GM23338 (cell line): Measurements from ENCODE around the gene KCNAB1. TPM values are rescaled to one million over a fixed set of nuclear protein-coding genes. Genes with fewer than 3 reads are reported as not detected.

ENCODE experiments used
- ATAC-seq: fragments of 200-7000 bp; cut with Tn5 transposase; 3 replicates; pipeline ENCODE4 v1.9.1; 2020
- DNase-seq: peaks from one replicate; pipeline ENCODE4 v3.0.0-alpha.2; 2015; ENCODE audit warnings: low spot score
- H2AFZ ChIP-seq: fragments of 200-600 bp; sonication (generic); 2 replicates; pipeline ENCODE4 v1.8.0; 2016; ENCODE audit warnings: antibody characterized with exemption, mild to moderate bottlenecking, moderate library complexity
- H3F3A ChIP-seq: fragments of 200-600 bp; sonication (generic); replicated peaks from 2 replicates; pipeline ENCODE4 v1.8.0; 2017; ENCODE audit warnings: antibody characterized with exemption, mixed run types, low read depth
- H3K27ac ChIP-seq: fragments of 200-600 bp; sonication (generic); 2 replicates; pipeline ENCODE4 v1.6.1; 2016; ENCODE audit warnings: low read depth
- H3K27me3 ChIP-seq: fragments of 200-600 bp; sonication (generic); 2 replicates; pipeline ENCODE4 v1.8.0; 2016; ENCODE audit warnings: mild to moderate bottlenecking, mixed run types, moderate library complexity; ENCODE audit not compliant: insufficient read depth
- H3K36me3 ChIP-seq: fragments of 200-600 bp; sonication (generic); 2 replicates; pipeline ENCODE4 v1.8.0; 2016; ENCODE audit warnings: mild to moderate bottlenecking; ENCODE audit not compliant: insufficient read depth
- H3K4me1 ChIP-seq: fragments of 200-600 bp; sonication (generic); 2 replicates; pipeline ENCODE4 v1.8.0; 2016; ENCODE audit warnings: mild to moderate bottlenecking, moderate library complexity; ENCODE audit not compliant: insufficient read depth
- H3K4me2 ChIP-seq: fragments of 200-600 bp; sonication (generic); 2 replicates; pipeline ENCODE4 v1.7.1; 2017; ENCODE audit warnings: mixed run types
- H3K4me3 ChIP-seq: fragments of 200-600 bp; sonication (generic); 2 replicates; pipeline ENCODE4 v1.6.1; 2016; ENCODE audit warnings: mixed run types
- H3K79me2 ChIP-seq: fragments of 200-600 bp; sonication (generic); replicated peaks from 2 replicates; pipeline ENCODE4 v1.8.0; 2017; ENCODE audit warnings: mild to moderate bottlenecking; ENCODE audit not compliant: insufficient read depth
- H3K9me2 ChIP-seq: fragments of 200-600 bp; sonication (generic); 2 replicates; pipeline ENCODE4 v1.8.0; 2017; ENCODE audit not compliant: insufficient read depth
- H4K20me1 ChIP-seq: fragments of 200-600 bp; sonication (generic); replicated peaks from 2 replicates; pipeline ENCODE4 v1.8.0; 2017; ENCODE audit warnings: mild to moderate bottlenecking; ENCODE audit not compliant: insufficient read depth
- H3K27ac Mint-ChIP-seq: 2 replicates; pipeline ENCODE4 v1.8.0; 2020; ENCODE audit warnings: inconsistent platforms, mild to moderate bottlenecking, moderate library complexity, mixed read lengths
- H3K27me3 Mint-ChIP-seq: 3 replicates; pipeline ENCODE4 v1.8.0; 2022; ENCODE audit warnings: low read depth, mild to moderate bottlenecking, moderate library complexity, mixed read lengths, inconsistent platforms; ENCODE audit not compliant: insufficient read depth, poor library complexity
- H3K36me3 Mint-ChIP-seq: 3 replicates; pipeline ENCODE4 v1.8.0; 2021; ENCODE audit warnings: low read depth, mild to moderate bottlenecking, inconsistent platforms, moderate library complexity, mixed read lengths
- H3K4me1 Mint-ChIP-seq: 3 replicates; pipeline ENCODE4 v1.8.0; 2020; ENCODE audit warnings: mild to moderate bottlenecking, inconsistent platforms, mixed read lengths
- H3K4me3 Mint-ChIP-seq: 3 replicates; pipeline ENCODE4 v1.8.0; 2021; ENCODE audit warnings: moderate library complexity, mild to moderate bottlenecking, inconsistent platforms, mixed read lengths
- H3K9me3 Mint-ChIP-seq: 3 replicates; pipeline ENCODE4 v1.8.0; 2020; ENCODE audit warnings: moderate library complexity, mild to moderate bottlenecking, inconsistent platforms, mixed read lengths
- CREB1 ChIP-seq: fragments of 250-450 bp; sonication (Bioruptor Pico); IDR thresholded peaks from 2 replicates; pipeline ENCODE4 v1.5.0; 2020; ENCODE audit warnings: low read depth, mild to moderate bottlenecking, moderate library complexity
- EZH2 ChIP-seq: fragments of 200-600 bp; sonication (generic); IDR thresholded peaks from one replicate; pipeline ENCODE4 v1.8.0; 2017; ENCODE audit warnings: antibody characterized with exemption, mild to moderate bottlenecking, low read depth; ENCODE audit not compliant: unreplicated experiment
- EZH2phosphoT487 ChIP-seq: fragments of 200-600 bp; sonication (generic); IDR thresholded peaks from one replicate; pipeline ENCODE4 v1.8.1; 2018; ENCODE audit warnings: antibody characterized with exemption; ENCODE audit not compliant: unreplicated experiment
- JUNB ChIP-seq: IDR thresholded peaks from one replicate; pipeline ENCODE4 v1.6.1; 2016; ENCODE audit warnings: antibody characterized with exemption; ENCODE audit not compliant: unreplicated experiment
- NANOG ChIP-seq: IDR thresholded peaks from 2 replicates; pipeline ENCODE4 v1.6.1; 2016; ENCODE audit warnings: antibody characterized with exemption, borderline replicate concordance
- POLR2AphosphoS5 ChIP-seq: IDR thresholded peaks from 2 replicates; pipeline ENCODE4 v1.6.1; 2016; ENCODE audit warnings: antibody characterized with exemption, low read depth
- STAT1 ChIP-seq: IDR thresholded peaks from one replicate; pipeline ENCODE4 v1.6.1; 2016; ENCODE audit warnings: antibody characterized with exemption; ENCODE audit not compliant: unreplicated experiment
- ZNF114 ChIP-seq: fragments of 250-450 bp; sonication (Bioruptor Pico); IDR thresholded peaks from 2 replicates; pipeline ENCODE4 v1.5.0; 2020; ENCODE audit warnings: mild to moderate bottlenecking, moderate library complexity
- ZNF331 ChIP-seq: fragments of 250-450 bp; sonication (Bioruptor Pico); IDR thresholded peaks from 2 replicates; pipeline ENCODE4 v1.5.0; 2020; ENCODE audit warnings: low read depth, mild to moderate bottlenecking, moderate library complexity
- polyA plus RNA-seq: library from polyadenylated mRNA; unstranded; fragments of >200 nt; fragmentation: Nextera tagmentation; extraction: Ambion mirVana; gene quantifications from 2 replicates; pipeline ENCODE4 v1.2.1, GENCODE V29; 2016
- total RNA-seq: library from RNA; depleted of rRNA; stranded (reverse); fragments of >200 nt; shearing (Covaris generic); gene quantifications from 2 replicates; pipeline ENCODE4 v1.2.3, GENCODE V29; 2014
- TF ChIP-seq, protein P1 (sequence below), 2 experiments: fragments of 200-600 bp in 1 of 2; sonication (generic) in 1 of 2; conservative IDR thresholded peaks; 2 replicates each; pipeline versions ENCODE4 v1.5.1 to v1.6.1; 2016 to 2017; ENCODE audit warnings: antibody characterized with exemption in 2 of 2, low read depth in 2 of 2, mild to moderate bottlenecking in 2 of 2, moderate library complexity in 1 of 2
- TF ChIP-seq, protein P2 (sequence below): IDR thresholded peaks from 2 replicates; pipeline ENCODE4 v1.6.1; 2016; ENCODE audit warnings: antibody characterized with exemption
- TF ChIP-seq, protein P3 (sequence below): fragments of 250-450 bp; sonication (Bioruptor Pico); IDR thresholded peaks from 2 replicates; pipeline ENCODE4 v1.5.0; 2020; ENCODE audit warnings: mild to moderate bottlenecking, moderate library complexity
- TF ChIP-seq, protein P4 (sequence below): IDR thresholded peaks from one replicate; pipeline ENCODE4 v1.6.1; 2018; ENCODE audit warnings: antibody characterized with exemption; ENCODE audit not compliant: unreplicated experiment

Gene KCNAB1
- total and polyA plus RNA-seq, 2 experiments from 2014 or later: 0.69 to 2.6 TPM

DNA sequence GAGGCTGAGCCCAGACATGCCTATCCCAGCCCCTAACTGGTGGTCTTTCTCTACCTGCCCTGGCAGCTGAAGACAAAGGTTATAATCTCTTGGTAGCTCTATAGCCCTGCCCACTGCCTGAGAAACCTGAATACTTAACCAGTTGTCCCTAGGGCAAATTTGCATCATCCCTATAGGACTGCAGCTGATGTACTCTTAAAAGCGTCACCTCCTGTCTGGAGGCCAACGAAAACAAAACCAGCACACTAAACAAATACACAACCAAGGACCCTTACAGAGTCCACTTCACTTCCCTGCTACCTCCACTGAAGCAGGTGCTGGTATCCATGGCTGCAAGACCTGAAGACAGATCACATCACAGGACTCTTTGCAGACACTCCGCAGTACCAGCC lies 98.0 kb downstream of the KCNAB1 start:
- no peak for ATAC-seq

More for the DNA sequence above, 98.0 kb downstream of the KCNAB1 start:
- no peak for DNase-seq
- H3K9me2 ChIP-seq: peaks cover 6% of the 10 kb centered on the region; the same call in 1 of the 2 replicates
- H3K4me3 Mint-ChIP-seq: no peak overlapping the region
- no peaks in the 10 kb centered on the region for H3K27me3 ChIP-seq
- H3K27ac ChIP-seq: no peak overlapping the region
- H4K20me1 ChIP-seq: no peaks in the 10 kb centered on the region
- H3K4me1 Mint-ChIP-seq: peaks cover 5% of the 10 kb centered on the region; the same call in 2 of the 3 replicates
- TF ChIP-seq, protein P1, sequence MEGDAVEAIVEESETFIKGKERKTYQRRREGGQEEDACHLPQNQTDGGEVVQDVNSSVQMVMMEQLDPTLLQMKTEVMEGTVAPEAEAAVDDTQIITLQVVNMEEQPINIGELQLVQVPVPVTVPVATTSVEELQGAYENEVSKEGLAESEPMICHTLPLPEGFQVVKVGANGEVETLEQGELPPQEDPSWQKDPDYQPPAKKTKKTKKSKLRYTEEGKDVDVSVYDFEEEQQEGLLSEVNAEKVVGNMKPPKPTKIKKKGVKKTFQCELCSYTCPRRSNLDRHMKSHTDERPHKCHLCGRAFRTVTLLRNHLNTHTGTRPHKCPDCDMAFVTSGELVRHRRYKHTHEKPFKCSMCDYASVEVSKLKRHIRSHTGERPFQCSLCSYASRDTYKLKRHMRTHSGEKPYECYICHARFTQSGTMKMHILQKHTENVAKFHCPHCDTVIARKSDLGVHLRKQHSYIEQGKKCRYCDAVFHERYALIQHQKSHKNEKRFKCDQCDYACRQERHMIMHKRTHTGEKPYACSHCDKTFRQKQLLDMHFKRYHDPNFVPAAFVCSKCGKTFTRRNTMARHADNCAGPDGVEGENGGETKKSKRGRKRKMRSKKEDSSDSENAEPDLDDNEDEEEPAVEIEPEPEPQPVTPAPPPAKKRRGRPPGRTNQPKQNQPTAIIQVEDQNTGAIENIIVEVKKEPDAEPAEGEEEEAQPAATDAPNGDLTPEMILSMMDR (conservative IDR thresholded peaks at IDR 0.05; ENCODE audit: low read depth in 2 of 2): no peak
- TF ChIP-seq EZH2phosphoT487: no peak
- no peak for TF ChIP-seq POLR2AphosphoS5
- no peak for TF ChIP-seq CREB1
- TF ChIP-seq ZNF331 (CRISPR knock-in tag): no peak
- no peak for TF ChIP-seq ZNF114 (CRISPR knock-in tag)
- TF ChIP-seq EZH2: no peak
- TF ChIP-seq STAT1: no peak
- no peak for TF ChIP-seq JUNB
- TF ChIP-seq, protein P2, sequence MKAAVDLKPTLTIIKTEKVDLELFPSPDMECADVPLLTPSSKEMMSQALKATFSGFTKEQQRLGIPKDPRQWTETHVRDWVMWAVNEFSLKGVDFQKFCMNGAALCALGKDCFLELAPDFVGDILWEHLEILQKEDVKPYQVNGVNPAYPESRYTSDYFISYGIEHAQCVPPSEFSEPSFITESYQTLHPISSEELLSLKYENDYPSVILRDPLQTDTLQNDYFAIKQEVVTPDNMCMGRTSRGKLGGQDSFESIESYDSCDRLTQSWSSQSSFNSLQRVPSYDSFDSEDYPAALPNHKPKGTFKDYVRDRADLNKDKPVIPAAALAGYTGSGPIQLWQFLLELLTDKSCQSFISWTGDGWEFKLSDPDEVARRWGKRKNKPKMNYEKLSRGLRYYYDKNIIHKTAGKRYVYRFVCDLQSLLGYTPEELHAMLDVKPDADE: no peak
- TF ChIP-seq, protein P3, sequence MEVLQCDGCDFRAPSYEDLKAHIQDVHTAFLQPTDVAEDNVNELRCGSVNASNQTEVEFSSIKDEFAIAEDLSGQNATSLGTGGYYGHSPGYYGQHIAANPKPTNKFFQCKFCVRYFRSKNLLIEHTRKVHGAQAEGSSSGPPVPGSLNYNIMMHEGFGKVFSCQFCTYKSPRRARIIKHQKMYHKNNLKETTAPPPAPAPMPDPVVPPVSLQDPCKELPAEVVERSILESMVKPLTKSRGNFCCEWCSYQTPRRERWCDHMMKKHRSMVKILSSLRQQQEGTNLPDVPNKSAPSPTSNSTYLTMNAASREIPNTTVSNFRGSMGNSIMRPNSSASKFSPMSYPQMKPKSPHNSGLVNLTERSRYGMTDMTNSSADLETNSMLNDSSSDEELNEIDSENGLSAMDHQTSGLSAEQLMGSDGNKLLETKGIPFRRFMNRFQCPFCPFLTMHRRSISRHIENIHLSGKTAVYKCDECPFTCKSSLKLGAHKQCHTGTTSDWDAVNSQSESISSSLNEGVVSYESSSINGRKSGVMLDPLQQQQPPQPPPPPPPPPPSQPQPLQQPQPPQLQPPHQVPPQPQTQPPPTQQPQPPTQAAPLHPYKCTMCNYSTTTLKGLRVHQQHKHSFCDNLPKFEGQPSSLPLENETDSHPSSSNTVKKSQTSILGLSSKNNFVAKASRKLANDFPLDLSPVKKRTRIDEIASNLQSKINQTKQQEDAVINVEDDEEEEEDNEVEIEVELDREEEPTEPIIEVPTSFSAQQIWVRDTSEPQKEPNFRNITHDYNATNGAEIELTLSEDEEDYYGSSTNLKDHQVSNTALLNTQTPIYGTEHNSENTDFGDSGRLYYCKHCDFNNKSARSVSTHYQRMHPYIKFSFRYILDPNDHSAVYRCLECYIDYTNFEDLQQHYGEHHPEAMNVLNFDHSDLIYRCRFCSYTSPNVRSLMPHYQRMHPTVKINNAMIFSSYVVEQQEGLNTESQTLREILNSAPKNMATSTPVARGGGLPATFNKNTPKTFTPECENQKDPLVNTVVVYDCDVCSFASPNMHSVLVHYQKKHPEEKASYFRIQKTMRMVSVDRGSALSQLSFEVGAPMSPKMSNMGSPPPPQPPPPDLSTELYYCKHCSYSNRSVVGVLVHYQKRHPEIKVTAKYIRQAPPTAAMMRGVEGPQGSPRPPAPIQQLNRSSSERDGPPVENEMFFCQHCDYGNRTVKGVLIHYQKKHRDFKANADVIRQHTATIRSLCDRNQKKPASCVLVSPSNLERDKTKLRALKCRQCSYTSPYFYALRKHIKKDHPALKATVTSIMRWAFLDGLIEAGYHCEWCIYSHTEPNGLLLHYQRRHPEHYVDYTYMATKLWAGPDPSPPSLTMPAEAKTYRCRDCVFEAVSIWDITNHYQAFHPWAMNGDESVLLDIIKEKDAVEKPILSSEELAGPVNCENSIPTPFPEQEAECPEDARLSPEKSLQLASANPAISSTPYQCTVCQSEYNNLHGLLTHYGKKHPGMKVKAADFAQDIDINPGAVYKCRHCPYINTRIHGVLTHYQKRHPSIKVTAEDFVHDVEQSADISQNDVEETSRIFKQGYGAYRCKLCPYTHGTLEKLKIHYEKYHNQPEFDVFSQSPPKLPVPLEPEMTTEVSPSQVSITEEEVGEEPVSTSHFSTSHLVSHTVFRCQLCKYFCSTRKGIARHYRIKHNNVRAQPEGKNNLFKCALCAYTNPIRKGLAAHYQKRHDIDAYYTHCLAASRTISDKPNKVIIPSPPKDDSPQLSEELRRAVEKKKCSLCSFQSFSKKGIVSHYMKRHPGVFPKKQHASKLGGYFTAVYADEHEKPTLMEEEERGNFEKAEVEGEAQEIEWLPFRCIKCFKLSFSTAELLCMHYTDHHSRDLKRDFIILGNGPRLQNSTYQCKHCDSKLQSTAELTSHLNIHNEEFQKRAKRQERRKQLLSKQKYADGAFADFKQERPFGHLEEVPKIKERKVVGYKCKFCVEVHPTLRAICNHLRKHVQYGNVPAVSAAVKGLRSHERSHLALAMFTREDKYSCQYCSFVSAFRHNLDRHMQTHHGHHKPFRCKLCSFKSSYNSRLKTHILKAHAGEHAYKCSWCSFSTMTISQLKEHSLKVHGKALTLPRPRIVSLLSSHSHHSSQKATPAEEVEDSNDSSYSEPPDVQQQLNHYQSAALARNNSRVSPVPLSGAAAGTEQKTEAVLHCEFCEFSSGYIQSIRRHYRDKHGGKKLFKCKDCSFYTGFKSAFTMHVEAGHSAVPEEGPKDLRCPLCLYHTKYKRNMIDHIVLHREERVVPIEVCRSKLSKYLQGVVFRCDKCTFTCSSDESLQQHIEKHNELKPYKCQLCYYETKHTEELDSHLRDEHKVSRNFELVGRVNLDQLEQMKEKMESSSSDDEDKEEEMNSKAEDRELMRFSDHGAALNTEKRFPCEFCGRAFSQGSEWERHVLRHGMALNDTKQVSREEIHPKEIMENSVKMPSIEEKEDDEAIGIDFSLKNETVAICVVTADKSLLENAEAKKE (CRISPR knock-in tag): no peak
- TF ChIP-seq NANOG: no peak
- TF ChIP-seq, protein P4, sequence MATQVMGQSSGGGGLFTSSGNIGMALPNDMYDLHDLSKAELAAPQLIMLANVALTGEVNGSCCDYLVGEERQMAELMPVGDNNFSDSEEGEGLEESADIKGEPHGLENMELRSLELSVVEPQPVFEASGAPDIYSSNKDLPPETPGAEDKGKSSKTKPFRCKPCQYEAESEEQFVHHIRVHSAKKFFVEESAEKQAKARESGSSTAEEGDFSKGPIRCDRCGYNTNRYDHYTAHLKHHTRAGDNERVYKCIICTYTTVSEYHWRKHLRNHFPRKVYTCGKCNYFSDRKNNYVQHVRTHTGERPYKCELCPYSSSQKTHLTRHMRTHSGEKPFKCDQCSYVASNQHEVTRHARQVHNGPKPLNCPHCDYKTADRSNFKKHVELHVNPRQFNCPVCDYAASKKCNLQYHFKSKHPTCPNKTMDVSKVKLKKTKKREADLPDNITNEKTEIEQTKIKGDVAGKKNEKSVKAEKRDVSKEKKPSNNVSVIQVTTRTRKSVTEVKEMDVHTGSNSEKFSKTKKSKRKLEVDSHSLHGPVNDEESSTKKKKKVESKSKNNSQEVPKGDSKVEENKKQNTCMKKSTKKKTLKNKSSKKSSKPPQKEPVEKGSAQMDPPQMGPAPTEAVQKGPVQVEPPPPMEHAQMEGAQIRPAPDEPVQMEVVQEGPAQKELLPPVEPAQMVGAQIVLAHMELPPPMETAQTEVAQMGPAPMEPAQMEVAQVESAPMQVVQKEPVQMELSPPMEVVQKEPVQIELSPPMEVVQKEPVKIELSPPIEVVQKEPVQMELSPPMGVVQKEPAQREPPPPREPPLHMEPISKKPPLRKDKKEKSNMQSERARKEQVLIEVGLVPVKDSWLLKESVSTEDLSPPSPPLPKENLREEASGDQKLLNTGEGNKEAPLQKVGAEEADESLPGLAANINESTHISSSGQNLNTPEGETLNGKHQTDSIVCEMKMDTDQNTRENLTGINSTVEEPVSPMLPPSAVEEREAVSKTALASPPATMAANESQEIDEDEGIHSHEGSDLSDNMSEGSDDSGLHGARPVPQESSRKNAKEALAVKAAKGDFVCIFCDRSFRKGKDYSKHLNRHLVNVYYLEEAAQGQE: no peak
- H3K36me3 ChIP-seq: no peaks in the 10 kb centered on the region
- H2AFZ ChIP-seq: peak overlapping the region; percentile 91
- no peaks in the 10 kb centered on the region for H3K4me1 ChIP-seq
- no peaks in the 10 kb centered on the region for H3F3A ChIP-seq
- no peak overlapping the region for H3K4me3 ChIP-seq
- H3K79me2 ChIP-seq: no peaks in the 10 kb centered on the region
- no peak overlapping the region for H3K4me2 ChIP-seq
- H3K9me3 Mint-ChIP-seq: peaks cover 12% of the 10 kb centered on the region; the same call in 2 of the 3 replicates
- no peaks in the 10 kb centered on the region for H3K36me3 Mint-ChIP-seq
- H3K27me3 Mint-ChIP-seq: no peaks in the 10 kb centered on the region
- peak overlapping the region; percentile 83 for H3K27ac Mint-ChIP-seq
